ENCODE results near the gene CAMTA1. TPM values are rescaled to one million over a fixed set of nuclear protein-coding genes. Genes with fewer than 3 reads are reported as not detected.

The CAMTA1 gene
- total RNA-seq, 4 donors from 2014 or later, result 86.3 to 170 (median 132) TPM

DNA sequence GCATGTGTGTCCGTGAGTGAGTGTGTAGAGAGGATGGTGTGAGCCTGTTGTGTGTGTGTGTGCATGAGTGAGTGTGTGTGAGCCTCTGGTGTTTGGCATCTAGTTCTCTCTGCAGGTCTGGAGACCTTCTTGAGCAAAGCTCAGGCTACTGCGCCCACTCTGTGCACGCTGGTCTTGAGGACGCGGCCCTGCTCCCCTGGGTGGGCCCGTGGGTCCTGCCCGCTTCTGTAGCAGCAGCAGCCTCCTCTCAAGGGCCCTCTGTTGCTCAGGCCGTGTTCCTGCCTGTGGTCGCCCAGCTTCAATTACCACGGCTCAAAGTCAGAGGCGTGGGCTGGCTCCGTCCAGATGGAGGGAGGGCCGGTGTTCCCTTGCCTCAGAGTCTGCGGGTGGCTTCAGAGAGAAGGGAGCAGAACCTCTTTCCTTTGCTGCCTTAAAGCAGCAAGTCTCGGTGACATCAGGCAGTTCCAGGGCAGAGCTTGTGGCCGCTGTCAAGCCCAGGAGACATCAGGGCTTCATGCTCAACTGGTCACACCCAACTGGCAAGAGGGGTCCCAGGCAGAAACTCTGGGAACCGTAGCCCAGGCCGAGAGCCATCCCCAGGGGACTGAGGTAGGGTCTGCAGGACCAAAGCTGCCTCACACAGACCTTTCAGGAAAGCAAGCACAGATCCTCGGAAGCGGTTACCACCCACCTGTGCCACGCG, 715.3 kb downstream of the CAMTA1 start:
- ATAC-seq, result no peak
- H3K4me3 ChIP-seq, result no peak overlapping the region
- TF ChIP-seq, protein P1, sequence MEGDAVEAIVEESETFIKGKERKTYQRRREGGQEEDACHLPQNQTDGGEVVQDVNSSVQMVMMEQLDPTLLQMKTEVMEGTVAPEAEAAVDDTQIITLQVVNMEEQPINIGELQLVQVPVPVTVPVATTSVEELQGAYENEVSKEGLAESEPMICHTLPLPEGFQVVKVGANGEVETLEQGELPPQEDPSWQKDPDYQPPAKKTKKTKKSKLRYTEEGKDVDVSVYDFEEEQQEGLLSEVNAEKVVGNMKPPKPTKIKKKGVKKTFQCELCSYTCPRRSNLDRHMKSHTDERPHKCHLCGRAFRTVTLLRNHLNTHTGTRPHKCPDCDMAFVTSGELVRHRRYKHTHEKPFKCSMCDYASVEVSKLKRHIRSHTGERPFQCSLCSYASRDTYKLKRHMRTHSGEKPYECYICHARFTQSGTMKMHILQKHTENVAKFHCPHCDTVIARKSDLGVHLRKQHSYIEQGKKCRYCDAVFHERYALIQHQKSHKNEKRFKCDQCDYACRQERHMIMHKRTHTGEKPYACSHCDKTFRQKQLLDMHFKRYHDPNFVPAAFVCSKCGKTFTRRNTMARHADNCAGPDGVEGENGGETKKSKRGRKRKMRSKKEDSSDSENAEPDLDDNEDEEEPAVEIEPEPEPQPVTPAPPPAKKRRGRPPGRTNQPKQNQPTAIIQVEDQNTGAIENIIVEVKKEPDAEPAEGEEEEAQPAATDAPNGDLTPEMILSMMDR (IDR thresholded peaks at IDR 0.05), result no peak
- TF ChIP-seq EP300 (IDR thresholded peaks at IDR 0.05) (no peak), POLR2A (IDR thresholded peaks at IDR 0.05) (no peak), POLR2AphosphoS5 (IDR thresholded peaks at IDR 0.05) (no peak)
- H3K9me3 ChIP-seq, result no peaks in the 10 kb centered on the region
- WGBS, 2 donors (ENCODE audit: low coverage in 1 of 2), result 83 to 86% methylated on average over 1 to 2 of the region's 22 CpGs
- no peaks in the 10 kb centered on the region for H3K27me3 ChIP-seq
- H3K27ac ChIP-seq, result no peak overlapping the region
- H3K36me3 ChIP-seq, result no peaks in the 10 kb centered on the region
- no peaks in the 10 kb centered on the region for H3K4me1 ChIP-seq

DNA sequence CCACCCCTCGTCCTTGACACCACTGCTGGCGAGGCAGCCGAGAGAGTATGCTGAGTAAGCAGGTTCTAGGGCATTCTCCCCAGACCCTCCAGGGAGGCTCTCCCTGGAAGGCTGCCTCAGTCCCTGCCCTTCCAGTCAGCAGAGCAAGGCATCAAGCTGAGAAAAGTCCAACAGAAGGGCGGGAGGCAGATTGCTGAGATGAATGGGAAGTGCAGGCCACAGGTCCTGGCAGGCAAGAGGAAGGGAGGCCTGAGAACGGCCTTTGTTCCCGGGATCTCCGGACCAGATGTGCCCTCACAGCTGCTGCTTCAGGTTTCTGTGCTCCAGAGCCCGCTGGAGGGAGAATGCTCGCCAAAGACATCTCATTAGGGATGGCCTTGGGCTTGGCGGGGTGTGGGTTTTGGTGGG, 715.8 kb downstream of the CAMTA1 start:
- Histone ChIP-seq H3K9me3 (no peaks in the 10 kb centered on the region), H3K36me3 (no peaks in the 10 kb centered on the region), H3K4me1 (no peaks in the 10 kb centered on the region), H3K27ac (no peak overlapping the region), H3K4me3 (no peak overlapping the region), H3K27me3 (no peaks in the 10 kb centered on the region)
- TF ChIP-seq POLR2AphosphoS5 (IDR thresholded peaks at IDR 0.05) (no peak), EP300 (IDR thresholded peaks at IDR 0.05) (no peak), POLR2A (IDR thresholded peaks at IDR 0.05) (no peak)
- TF ChIP-seq, protein P1 (IDR thresholded peaks at IDR 0.05), result no peak
- WGBS, 2 donors (ENCODE audit: low coverage in 1 of 2), result 85% methylated on average over 2 of the region's 10 CpGs; no CpG with 5 or more reads in 1 of the 2 donors
- ATAC-seq, result no peak

DNA sequence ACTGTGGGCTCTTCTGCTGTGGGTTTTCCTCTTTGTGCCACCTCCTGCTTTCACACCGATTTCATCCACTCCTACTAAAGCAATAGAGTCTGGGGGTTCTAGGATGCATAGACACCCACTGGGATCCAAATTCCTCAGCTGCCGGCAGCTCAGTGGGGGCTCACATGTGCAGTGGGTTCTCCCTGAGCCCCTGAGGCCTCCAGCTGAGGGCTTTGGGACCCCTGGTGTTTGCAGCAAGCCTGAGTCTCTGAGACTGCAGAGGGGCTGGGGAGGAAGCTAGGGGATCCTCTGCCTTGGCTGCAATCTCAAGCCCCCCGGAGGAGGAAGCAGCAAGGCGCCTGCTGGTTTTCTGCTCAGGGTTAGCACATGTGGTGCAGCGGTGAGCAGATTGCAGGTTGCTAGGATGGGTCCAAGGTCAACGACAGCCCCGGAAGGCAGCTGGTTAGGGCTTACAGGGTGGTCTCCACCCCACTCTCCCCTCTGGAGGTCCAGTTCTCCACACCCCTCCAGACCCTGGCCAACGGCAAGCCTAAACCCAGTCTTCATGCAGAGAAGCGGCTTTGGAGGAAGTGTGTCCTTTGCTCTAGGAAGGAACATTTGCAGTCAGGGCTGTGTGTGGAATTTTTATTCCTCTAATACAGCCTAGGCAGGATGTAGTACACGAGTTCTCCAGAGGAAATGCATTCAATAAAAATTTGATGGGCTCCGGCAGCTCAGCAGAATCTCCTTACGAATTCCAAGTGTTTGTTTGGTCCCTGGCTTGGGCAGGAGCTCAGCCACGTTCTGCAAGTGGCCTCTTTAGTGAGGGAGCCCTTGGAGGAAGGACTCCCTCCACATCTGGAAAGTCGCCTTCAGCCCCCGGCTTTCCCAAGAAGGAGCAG, 716.7 kb downstream of the CAMTA1 start:
- no peak for TF ChIP-seq POLR2A (IDR thresholded peaks at IDR 0.05)
- no peak for TF ChIP-seq EP300 (IDR thresholded peaks at IDR 0.05)
- no peak for TF ChIP-seq POLR2AphosphoS5 (IDR thresholded peaks at IDR 0.05)
- TF ChIP-seq, protein P1 (IDR thresholded peaks at IDR 0.05), result no peak
- no peaks in the 10 kb centered on the region for H3K27me3 ChIP-seq
- no peak for ATAC-seq

DNA sequence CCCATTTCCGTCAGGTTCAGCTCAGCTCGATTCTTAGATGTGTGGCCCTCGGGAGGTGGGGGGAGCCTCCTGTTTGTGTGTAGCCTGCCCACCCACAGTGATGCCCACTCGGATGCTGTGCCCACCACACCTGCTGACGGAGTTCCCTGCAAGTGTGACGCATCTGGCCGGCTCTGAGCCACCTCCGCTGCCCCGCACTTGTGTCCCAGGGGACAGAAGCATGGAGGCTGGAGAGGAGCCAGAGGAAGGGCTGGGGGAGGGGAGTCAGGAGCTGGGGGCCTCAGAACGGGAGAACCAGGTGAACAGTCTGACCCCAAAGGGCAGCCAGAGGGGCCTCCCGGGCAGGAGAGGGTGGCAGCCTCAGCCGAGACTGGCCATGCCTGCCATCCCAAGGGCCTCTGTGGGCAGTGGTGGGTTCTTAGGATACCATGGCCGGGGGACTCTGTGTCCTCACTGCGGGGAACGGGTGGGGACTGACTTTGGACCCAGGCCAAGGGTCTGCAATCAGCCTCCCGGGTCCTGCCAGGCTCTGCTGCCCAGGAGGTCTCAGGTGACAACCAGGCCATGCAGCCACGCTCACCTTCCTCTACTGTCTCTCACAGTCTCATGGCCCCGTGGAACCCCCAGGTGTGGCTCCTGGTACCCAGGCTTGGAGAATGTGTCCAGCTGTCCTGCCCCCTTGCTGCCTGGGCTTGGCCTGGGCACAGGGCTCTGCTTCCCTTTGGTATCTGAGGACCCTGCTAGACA, 718.6 kb downstream of the CAMTA1 start:
- ATAC-seq, result no peak
- peaks cover 0 to 9% (median 3%) of the 10 kb centered on the region in 3 donors for H3K4me1 ChIP-seq
- H3K36me3 ChIP-seq, result no peaks in the 10 kb centered on the region
- no peaks in the 10 kb centered on the region for H3K27me3 ChIP-seq
- TF ChIP-seq, protein P1 (IDR thresholded peaks at IDR 0.05), result no peak
- TF ChIP-seq POLR2AphosphoS5 (IDR thresholded peaks at IDR 0.05), result no peak
- no peak for TF ChIP-seq EP300 (IDR thresholded peaks at IDR 0.05)
- no peak for TF ChIP-seq POLR2A (IDR thresholded peaks at IDR 0.05)
- WGBS, 2 donors (ENCODE audit: low coverage in 1 of 2), result 80 to 87% methylated on average over 1 to 3 of the region's 18 CpGs
- no peak overlapping the region for H3K27ac ChIP-seq
- H3K9me3 ChIP-seq, result no peaks in the 10 kb centered on the region
- H3K4me3 ChIP-seq, result no peak overlapping the region

More for the DNA sequence above, 716.7 kb downstream of the CAMTA1 start:
- Histone ChIP-seq H3K4me1 (no peaks in the 10 kb centered on the region), H3K9me3 (no peaks in the 10 kb centered on the region), H3K36me3 (no peaks in the 10 kb centered on the region), H3K4me3 (no peak overlapping the region), H3K27ac (no peak overlapping the region)
- 76% methylated on average over 3 of the region's 15 CpGs; no CpG with 5 or more reads in 1 of the 2 donors for WGBS, 2 donors (ENCODE audit: low coverage in 1 of 2)
